Liver (tissue), 3 donors: Measurements from ENCODE around the gene SEMA5A.

Experiments used
- EGR1 ChIP-seq, 2 donors: IDR thresholded peaks; 2 replicates each; pipeline ENCODE4 v1.6.1; 2016 to 2018; ENCODE audit warnings: antibody characterized with exemption in 2 of 2, low read depth in 2 of 2
- MAX ChIP-seq: IDR thresholded peaks from 2 replicates; pipeline ENCODE4 v1.6.1; 2016; ENCODE audit warnings: antibody characterized with exemption
- RXRA ChIP-seq, 2 donors: IDR thresholded peaks; 2 replicates each; pipeline ENCODE4 v1.6.1; 2017 to 2018; ENCODE audit warnings: antibody characterized with exemption in 2 of 2, mild to moderate bottlenecking in 1 of 2
- SP1 ChIP-seq: IDR thresholded peaks from 2 replicates; pipeline ENCODE4 v1.6.1; 2018; ENCODE audit warnings: antibody characterized with exemption, mild to moderate bottlenecking
- TF ChIP-seq, protein P1 (sequence below): fragments of 150-350 bp; IDR thresholded peaks from 2 replicates; pipeline ENCODE4 v1.5.1; 2017; ENCODE audit warnings: improper control_type of control experiment, low read depth, low read length; ENCODE audit not compliant: missing input control
- donor health status: healthy.
- donor health status: healthy.

DNA sequence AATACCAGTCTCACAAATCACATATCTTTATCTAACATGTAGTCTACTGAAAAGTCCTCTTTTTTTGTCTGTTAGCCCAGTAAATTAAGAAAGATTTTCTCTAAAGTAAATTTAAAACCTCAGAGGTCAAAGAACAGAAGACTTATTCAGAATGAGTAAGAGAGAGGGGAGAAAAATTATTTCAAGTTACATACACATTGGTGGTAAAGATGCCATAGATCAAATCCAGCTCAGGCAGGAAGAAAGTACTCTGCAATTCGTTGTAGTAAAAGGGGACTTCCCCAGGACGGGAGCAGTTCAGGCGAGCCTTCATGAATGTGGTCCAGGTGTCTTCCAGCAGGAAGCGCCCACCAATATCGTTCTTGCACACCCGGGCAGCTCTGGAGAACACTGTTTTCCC lies 344.1 kb downstream of the SEMA5A start:
- TF ChIP-seq, protein P1, sequence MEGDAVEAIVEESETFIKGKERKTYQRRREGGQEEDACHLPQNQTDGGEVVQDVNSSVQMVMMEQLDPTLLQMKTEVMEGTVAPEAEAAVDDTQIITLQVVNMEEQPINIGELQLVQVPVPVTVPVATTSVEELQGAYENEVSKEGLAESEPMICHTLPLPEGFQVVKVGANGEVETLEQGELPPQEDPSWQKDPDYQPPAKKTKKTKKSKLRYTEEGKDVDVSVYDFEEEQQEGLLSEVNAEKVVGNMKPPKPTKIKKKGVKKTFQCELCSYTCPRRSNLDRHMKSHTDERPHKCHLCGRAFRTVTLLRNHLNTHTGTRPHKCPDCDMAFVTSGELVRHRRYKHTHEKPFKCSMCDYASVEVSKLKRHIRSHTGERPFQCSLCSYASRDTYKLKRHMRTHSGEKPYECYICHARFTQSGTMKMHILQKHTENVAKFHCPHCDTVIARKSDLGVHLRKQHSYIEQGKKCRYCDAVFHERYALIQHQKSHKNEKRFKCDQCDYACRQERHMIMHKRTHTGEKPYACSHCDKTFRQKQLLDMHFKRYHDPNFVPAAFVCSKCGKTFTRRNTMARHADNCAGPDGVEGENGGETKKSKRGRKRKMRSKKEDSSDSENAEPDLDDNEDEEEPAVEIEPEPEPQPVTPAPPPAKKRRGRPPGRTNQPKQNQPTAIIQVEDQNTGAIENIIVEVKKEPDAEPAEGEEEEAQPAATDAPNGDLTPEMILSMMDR = no peak
- no peak for TF ChIP-seq MAX
- TF ChIP-seq RXRA (IDR thresholded peaks at IDR 0.05) = no peak
- TF ChIP-seq SP1 = no peak
- TF ChIP-seq EGR1 (IDR thresholded peaks at IDR 0.05; ENCODE audit: low read depth in 2 of 2) = no peak
